Astrocyte of the cerebellum (primary cell): Measurements from ENCODE around the gene MYO1B.
A peak's percentile ranks its signal among the peaks of the same experiment; 100 is the strongest.

ENCODE experiments used
- DNase-seq: peaks from one replicate; pipeline ENCODE4 v3.0.0-alpha.2; 2011; ENCODE audit warnings: low read depth
- H3K4me3 ChIP-seq: 2 replicates; pipeline ENCODE4 v1.5.1; 2011; ENCODE audit warnings: mild to moderate bottlenecking, low read depth, low read length, moderate library complexity
- in situ Hi-C: cut with HindIII; loops from 2 replicates; pipeline ENCODE4 v1.10.0; 2017; ENCODE audit warnings: low sequenced_read_pairs
- TF ChIP-seq, protein P1 (sequence below): IDR thresholded peaks from 2 replicates; pipeline ENCODE4 v1.5.1; 2012; ENCODE audit warnings: low read length, low read depth, moderate library complexity, mild to moderate bottlenecking; ENCODE audit errors: missing control alignments

The MYO1B gene

GRCh38 chr2:191399601-191400000 lies 154.4 kb downstream of the MYO1B start:
- in situ Hi-C loops, result no loop called here
- DNase-seq, result no peak
- no peak overlapping the region for H3K4me3 ChIP-seq
- TF ChIP-seq, protein P1, sequence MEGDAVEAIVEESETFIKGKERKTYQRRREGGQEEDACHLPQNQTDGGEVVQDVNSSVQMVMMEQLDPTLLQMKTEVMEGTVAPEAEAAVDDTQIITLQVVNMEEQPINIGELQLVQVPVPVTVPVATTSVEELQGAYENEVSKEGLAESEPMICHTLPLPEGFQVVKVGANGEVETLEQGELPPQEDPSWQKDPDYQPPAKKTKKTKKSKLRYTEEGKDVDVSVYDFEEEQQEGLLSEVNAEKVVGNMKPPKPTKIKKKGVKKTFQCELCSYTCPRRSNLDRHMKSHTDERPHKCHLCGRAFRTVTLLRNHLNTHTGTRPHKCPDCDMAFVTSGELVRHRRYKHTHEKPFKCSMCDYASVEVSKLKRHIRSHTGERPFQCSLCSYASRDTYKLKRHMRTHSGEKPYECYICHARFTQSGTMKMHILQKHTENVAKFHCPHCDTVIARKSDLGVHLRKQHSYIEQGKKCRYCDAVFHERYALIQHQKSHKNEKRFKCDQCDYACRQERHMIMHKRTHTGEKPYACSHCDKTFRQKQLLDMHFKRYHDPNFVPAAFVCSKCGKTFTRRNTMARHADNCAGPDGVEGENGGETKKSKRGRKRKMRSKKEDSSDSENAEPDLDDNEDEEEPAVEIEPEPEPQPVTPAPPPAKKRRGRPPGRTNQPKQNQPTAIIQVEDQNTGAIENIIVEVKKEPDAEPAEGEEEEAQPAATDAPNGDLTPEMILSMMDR, result no peak

- in situ Hi-C loops, result no loop called here
- DNase-seq, result peak; percentile 24
- no peak overlapping the region for H3K4me3 ChIP-seq
- TF ChIP-seq, protein P1, result no peak
Measured at GRCh38 chr2:191401287-191401686, 156.1 kb downstream of the MYO1B start.

GRCh38 chr2:191402966-191403565 lies 157.9 kb downstream of the MYO1B start:
- TF ChIP-seq, protein P1, result no peak
- H3K4me3 ChIP-seq, result no peak overlapping the region
- in situ Hi-C loops, result no loop called here
- DNase-seq, result no peak

GRCh38 chr2:191404568-191404991 lies 159.4 kb downstream of the MYO1B start:
- in situ Hi-C loops, result no loop called here
- H3K4me3 ChIP-seq, result no peak overlapping the region
- no peak for DNase-seq
- TF ChIP-seq, protein P1, result no peak

GRCh38 chr2:191405546-191405945 lies 160.3 kb downstream of the MYO1B start:
- DNase-seq, result no peak
- in situ Hi-C loops, result no loop called here
- no peak overlapping the region for H3K4me3 ChIP-seq
- TF ChIP-seq, protein P1, result no peak

- in situ Hi-C loops, result no loop called here
- TF ChIP-seq, protein P1, result no peak
Measured at GRCh38 chr2:191410646-191411436, 165.6 kb downstream of the MYO1B start.

More at GRCh38 chr2:191410646-191411436, 165.6 kb downstream of the MYO1B start:
- no peak for DNase-seq
- H3K4me3 ChIP-seq, result no peak overlapping the region
